HS-27A (cell line): ENCODE data around the gene PDS5B.
A peak's percentile ranks its signal among the peaks of the same experiment; 100 is the strongest.
"Not testable (repeated sequence)": the region's sequence is repeated elsewhere in the genome, so short reads cannot be mapped to it uniquely, and the experiment has no call there.

Source experiments
- DNase-seq: peaks from one replicate; pipeline ENCODE4 v3.0.0-alpha.2; 2012; ENCODE audit warnings: low read depth, missing footprints

PDS5B gene

GRCh38 chr13:32729097-32729496 lies 142.8 kb downstream of the PDS5B start:
- not testable (repeated sequence) for DNase-seq

GRCh38 chr13:32731074-32731473 lies 144.8 kb downstream of the PDS5B start:
- no peak for DNase-seq

- DNase-seq = no peak
Observed at GRCh38 chr13:32731576-32731975, 145.3 kb downstream of the PDS5B start.

- no peak for DNase-seq
Observed at GRCh38 chr13:32733690-32734089, 147.4 kb downstream of the PDS5B start.

- peak; percentile 11 for DNase-seq
Observed at GRCh38 chr13:32734511-32734910, 148.3 kb downstream of the PDS5B start.

- no peak for DNase-seq
Observed at GRCh38 chr13:32735859-32736258, 149.6 kb downstream of the PDS5B start.

GRCh38 chr13:32736648-32737047 lies 150.4 kb downstream of the PDS5B start:
- no peak for DNase-seq

- no peak for DNase-seq
Observed at GRCh38 chr13:32737111-32737571, 150.9 kb downstream of the PDS5B start.

GRCh38 chr13:32737679-32738078 lies 151.4 kb downstream of the PDS5B start:
- DNase-seq = no peak

GRCh38 chr13:32745509-32745908 lies 159.3 kb downstream of the PDS5B start:
- no peak for DNase-seq

- no peak for DNase-seq
Observed at GRCh38 chr13:32746474-32746873, 160.2 kb downstream of the PDS5B start.

- DNase-seq = no peak
Observed at GRCh38 chr13:32748305-32748704, 162.1 kb downstream of the PDS5B start.

- DNase-seq = no peak
Observed at GRCh38 chr13:32751340-32751739, 165.1 kb downstream of the PDS5B start.

GRCh38 chr13:32752311-32752710 lies 166.1 kb downstream of the PDS5B start:
- DNase-seq = no peak

- DNase-seq = no peak
Observed at GRCh38 chr13:32752997-32753606, 166.8 kb downstream of the PDS5B start.

GRCh38 chr13:32754179-32754578 lies 167.9 kb downstream of the PDS5B start:
- DNase-seq = no peak

- no peak for DNase-seq
Observed at GRCh38 chr13:32759152-32759551, 172.9 kb downstream of the PDS5B start.

GRCh38 chr13:32761472-32761871 lies 175.2 kb downstream of the PDS5B start:
- no peak for DNase-seq

GRCh38 chr13:32779119-32779518 lies 192.9 kb downstream of the PDS5B start:
- DNase-seq = no peak

- no peak for DNase-seq
Observed at GRCh38 chr13:32781906-32782305, 195.7 kb downstream of the PDS5B start.

GRCh38 chr13:32783067-32783466 lies 196.8 kb downstream of the PDS5B start:
- no peak for DNase-seq

GRCh38 chr13:32790731-32791130 lies 204.5 kb downstream of the PDS5B start:
- no peak for DNase-seq

GRCh38 chr13:32791545-32792172 lies 205.4 kb downstream of the PDS5B start:
- DNase-seq = no peak

- DNase-seq = no peak
Observed at GRCh38 chr13:32796754-32797153, 210.5 kb downstream of the PDS5B start.
